Type B pancreatic cell (in vitro differentiated cells): ENCODE results near the gene LPO. TPM values are rescaled to one million over a fixed set of nuclear protein-coding genes. Genes with fewer than 3 reads are reported as not detected.
A peak's percentile ranks its signal among the peaks of the same experiment; 100 is the strongest.

ENCODE experiments used
- DNase-seq: peaks from one replicate; pipeline ENCODE4 v3.0.0; 2021; ENCODE audit warnings: mixed read lengths; ENCODE audit not compliant: unreplicated experiment; ENCODE audit errors: extremely low spot score
- H3K27ac Mint-ChIP-seq: 2 replicates; pipeline ENCODE4 v1.8.0; 2021; ENCODE audit warnings: mild to moderate bottlenecking, mixed read lengths
- H3K27me3 Mint-ChIP-seq: 2 replicates; pipeline ENCODE4 v1.8.0; 2021; ENCODE audit warnings: mixed read lengths
- H3K36me3 Mint-ChIP-seq: 2 replicates; pipeline ENCODE4 v1.8.0; 2021; ENCODE audit warnings: mixed read lengths
- H3K4me1 Mint-ChIP-seq: one replicate; pipeline ENCODE4 v1.8.0; 2021; ENCODE audit warnings: mixed read lengths; ENCODE audit not compliant: unreplicated experiment
- H3K4me3 Mint-ChIP-seq: 2 replicates; pipeline ENCODE4 v1.8.0; 2021; ENCODE audit warnings: mild to moderate bottlenecking, mixed read lengths
- H3K9me3 Mint-ChIP-seq: 2 replicates; pipeline ENCODE4 v1.8.0; 2021; ENCODE audit warnings: mixed read lengths
- CTCF ChIP-seq: fragments of 200-600 bp; sonication (generic); conservative IDR thresholded peaks from 2 replicates; pipeline ENCODE4 v1.5.0; 2021; ENCODE audit warnings: antibody characterized with exemption, mild to moderate bottlenecking
- total RNA-seq: library from RNA; stranded (reverse); gene quantifications from 2 replicates; pipeline ENCODE4 v1.2.1, GENCODE V29; 2021; ENCODE audit warnings: low replicate concordance

LPO gene
- total RNA-seq, 1 donor from 2014 or later: not detected

GRCh38 chr17:58269557-58270291, 31.3 kb downstream of the LPO start:
- Mint-ChIP-seq H3K27me3 (peaks cover 46% of the 10 kb centered on the region), H3K4me1 (no peaks in the 10 kb centered on the region), H3K36me3 (no peaks in the 10 kb centered on the region), H3K27ac (no peak overlapping the region), H3K4me3 (no peak overlapping the region), H3K9me3 (no peaks in the 10 kb centered on the region)
- DNase-seq: peak; percentile 39
- TF ChIP-seq CTCF: no peak

GRCh38 chr17:58270476-58271215, 32.3 kb downstream of the LPO start:
- no peak for DNase-seq
- peaks cover 41% of the 10 kb centered on the region for H3K27me3 Mint-ChIP-seq
- no peaks in the 10 kb centered on the region for H3K9me3 Mint-ChIP-seq
- no peaks in the 10 kb centered on the region for H3K36me3 Mint-ChIP-seq
- H3K4me1 Mint-ChIP-seq: no peaks in the 10 kb centered on the region
- peak; percentile 42 for TF ChIP-seq CTCF
- no peak overlapping the region for H3K27ac Mint-ChIP-seq
- H3K4me3 Mint-ChIP-seq: no peak overlapping the region

GRCh38 chr17:58271216-58271931, 33.0 kb downstream of the LPO start:
- TF ChIP-seq CTCF: no peak
- DNase-seq: no peak
- no peak overlapping the region for H3K4me3 Mint-ChIP-seq
- H3K36me3 Mint-ChIP-seq: no peaks in the 10 kb centered on the region
- H3K27ac Mint-ChIP-seq: no peak overlapping the region
- no peaks in the 10 kb centered on the region for H3K4me1 Mint-ChIP-seq
- H3K27me3 Mint-ChIP-seq: peaks cover 43% of the 10 kb centered on the region
- no peaks in the 10 kb centered on the region for H3K9me3 Mint-ChIP-seq

GRCh38 chr17:58272367-58273280, 34.2 kb downstream of the LPO start:
- Mint-ChIP-seq H3K27me3 (peaks cover 37% of the 10 kb centered on the region), H3K4me1 (no peaks in the 10 kb centered on the region), H3K36me3 (no peaks in the 10 kb centered on the region), H3K9me3 (no peaks in the 10 kb centered on the region), H3K4me3 (no peak overlapping the region), H3K27ac (no peak overlapping the region)
- no peak for TF ChIP-seq CTCF
- DNase-seq: no peak
